Putamen (tissue), 1 donor: ENCODE results near the gene SUCLG2.

Experiments used
- DNase-seq: peaks from one replicate; pipeline ENCODE4 v3.0.0-alpha.2; 2016; ENCODE audit warnings: low spot score

Gene SUCLG2

GRCh38 chr3:67384016-67384415, 270.4 kb downstream of the SUCLG2 start:
- no peak for DNase-seq

GRCh38 chr3:67383379-67383778, 271.0 kb downstream of the SUCLG2 start:
- DNase-seq = no peak

- no peak for DNase-seq
These were observed 271.9 kb downstream of the SUCLG2 start for GRCh38 chr3:67382536-67382935.

GRCh38 chr3:67381667-67382272, 272.6 kb downstream of the SUCLG2 start:
- no peak for DNase-seq

GRCh38 chr3:67380118-67380517, 274.3 kb downstream of the SUCLG2 start:
- no peak for DNase-seq

GRCh38 chr3:67377299-67377698, 277.1 kb downstream of the SUCLG2 start:
- no peak for DNase-seq

- DNase-seq = no peak
These were observed 278.0 kb downstream of the SUCLG2 start for GRCh38 chr3:67376416-67376815.

GRCh38 chr3:67375976-67376375, 278.4 kb downstream of the SUCLG2 start:
- DNase-seq = no peak

- no peak for DNase-seq
These were observed 291.7 kb downstream of the SUCLG2 start for GRCh38 chr3:67362686-67363085.

GRCh38 chr3:67361770-67362169, 292.6 kb downstream of the SUCLG2 start:
- DNase-seq = no peak

- DNase-seq = no peak
These were observed 293.1 kb downstream of the SUCLG2 start for GRCh38 chr3:67361323-67361722.

- no peak for DNase-seq
These were observed 296.6 kb downstream of the SUCLG2 start for GRCh38 chr3:67357610-67358458.

- peak; percentile 39 for DNase-seq
These were observed 304.7 kb downstream of the SUCLG2 start for GRCh38 chr3:67349551-67350174.

GRCh38 chr3:67346081-67346480, 308.3 kb downstream of the SUCLG2 start:
- DNase-seq = no peak

- DNase-seq = no peak
These were observed 318.6 kb downstream of the SUCLG2 start for GRCh38 chr3:67335813-67336212.

- DNase-seq = no peak
These were observed 319.8 kb downstream of the SUCLG2 start for GRCh38 chr3:67334588-67334987.

- DNase-seq = no peak
These were observed 325.1 kb downstream of the SUCLG2 start for GRCh38 chr3:67329358-67329757.

GRCh38 chr3:67327582-67327981, 326.8 kb downstream of the SUCLG2 start:
- DNase-seq = no peak

- DNase-seq = no peak
These were observed 329.2 kb downstream of the SUCLG2 start for GRCh38 chr3:67325231-67325630.
